ENCODE measurements around the gene PDS5B. TPM values are rescaled to one million over a fixed set of nuclear protein-coding genes. Genes with fewer than 3 reads are reported as not detected.

PDS5B gene
- total RNA-seq, 1 donor from 2014 or later: 59.2 TPM

DNA sequence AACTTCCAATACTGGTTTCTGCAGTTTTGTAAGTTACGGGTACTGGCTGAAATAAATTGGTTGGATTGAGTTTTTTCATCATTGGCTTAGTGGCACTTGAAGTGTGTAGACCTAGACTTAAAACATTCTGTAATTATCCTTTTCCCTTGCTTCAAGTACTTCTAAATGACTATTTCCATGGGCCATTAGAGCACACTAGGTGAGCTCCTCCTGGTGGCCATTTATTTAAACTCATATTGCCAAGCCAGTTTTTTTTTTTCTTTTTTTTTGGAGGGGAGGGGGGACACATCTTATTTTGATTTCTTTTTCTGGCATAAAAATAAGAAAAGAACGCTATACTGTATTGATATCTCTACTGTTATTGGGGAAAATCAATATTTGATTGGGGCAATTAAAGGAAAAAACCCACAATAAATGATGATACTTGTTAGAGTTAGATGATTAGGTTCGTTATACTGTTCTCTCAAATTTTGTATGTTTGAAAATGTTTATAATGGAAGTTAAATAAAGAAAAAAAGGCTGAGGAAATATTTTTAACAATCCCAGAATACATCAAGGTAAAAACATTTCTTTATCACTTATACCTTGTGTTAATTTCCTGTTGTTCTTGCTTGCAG lies 82.9 kb downstream of the PDS5B start:
- no peak for DNase-seq
- H3K27ac Mint-ChIP-seq (ENCODE audit: unreplicated experiment): no peak overlapping the region
- peaks cover 3% of the 10 kb centered on the region for H3K9me3 Mint-ChIP-seq (ENCODE audit: unreplicated experiment)

GRCh38 chr13:32674503-32674902 lies 88.3 kb downstream of the PDS5B start:
- no peak for DNase-seq
- H3K27me3 Mint-ChIP-seq (ENCODE audit: unreplicated experiment): no peaks in the 10 kb centered on the region
- H3K4me3 Mint-ChIP-seq (ENCODE audit: unreplicated experiment): no peak overlapping the region
- H3K9me3 Mint-ChIP-seq (ENCODE audit: unreplicated experiment): no peaks in the 10 kb centered on the region
- TF ChIP-seq, protein P1, sequence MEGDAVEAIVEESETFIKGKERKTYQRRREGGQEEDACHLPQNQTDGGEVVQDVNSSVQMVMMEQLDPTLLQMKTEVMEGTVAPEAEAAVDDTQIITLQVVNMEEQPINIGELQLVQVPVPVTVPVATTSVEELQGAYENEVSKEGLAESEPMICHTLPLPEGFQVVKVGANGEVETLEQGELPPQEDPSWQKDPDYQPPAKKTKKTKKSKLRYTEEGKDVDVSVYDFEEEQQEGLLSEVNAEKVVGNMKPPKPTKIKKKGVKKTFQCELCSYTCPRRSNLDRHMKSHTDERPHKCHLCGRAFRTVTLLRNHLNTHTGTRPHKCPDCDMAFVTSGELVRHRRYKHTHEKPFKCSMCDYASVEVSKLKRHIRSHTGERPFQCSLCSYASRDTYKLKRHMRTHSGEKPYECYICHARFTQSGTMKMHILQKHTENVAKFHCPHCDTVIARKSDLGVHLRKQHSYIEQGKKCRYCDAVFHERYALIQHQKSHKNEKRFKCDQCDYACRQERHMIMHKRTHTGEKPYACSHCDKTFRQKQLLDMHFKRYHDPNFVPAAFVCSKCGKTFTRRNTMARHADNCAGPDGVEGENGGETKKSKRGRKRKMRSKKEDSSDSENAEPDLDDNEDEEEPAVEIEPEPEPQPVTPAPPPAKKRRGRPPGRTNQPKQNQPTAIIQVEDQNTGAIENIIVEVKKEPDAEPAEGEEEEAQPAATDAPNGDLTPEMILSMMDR (IDR thresholded peaks at IDR 0.05; ENCODE audit: partially characterized antibody, unreplicated experiment): no peak
- H3K27ac Mint-ChIP-seq (ENCODE audit: unreplicated experiment): no peak overlapping the region
- no peaks in the 10 kb centered on the region for H3K4me1 Mint-ChIP-seq (ENCODE audit: low read depth, unreplicated experiment)
- peaks cover 5% of the 10 kb centered on the region for H3K36me3 Mint-ChIP-seq (ENCODE audit: unreplicated experiment)

More for the DNA sequence above, 82.9 kb downstream of the PDS5B start:
- H3K36me3 Mint-ChIP-seq (ENCODE audit: unreplicated experiment): no peaks in the 10 kb centered on the region
- H3K4me1 Mint-ChIP-seq (ENCODE audit: low read depth, unreplicated experiment): no peaks in the 10 kb centered on the region
- H3K4me3 Mint-ChIP-seq (ENCODE audit: unreplicated experiment): no peak overlapping the region
- TF ChIP-seq, protein P1 (IDR thresholded peaks at IDR 0.05; ENCODE audit: partially characterized antibody, unreplicated experiment): peak; percentile 84
- no peaks in the 10 kb centered on the region for H3K27me3 Mint-ChIP-seq (ENCODE audit: unreplicated experiment)

- Mint-ChIP-seq H3K27me3 (ENCODE audit: unreplicated experiment) (no peaks in the 10 kb centered on the region), H3K4me3 (ENCODE audit: unreplicated experiment) (no peak overlapping the region), H3K4me1 (ENCODE audit: low read depth, unreplicated experiment) (no peaks in the 10 kb centered on the region), H3K9me3 (ENCODE audit: unreplicated experiment) (no peaks in the 10 kb centered on the region), H3K27ac (ENCODE audit: unreplicated experiment) (no peak overlapping the region), H3K36me3 (ENCODE audit: unreplicated experiment) (peaks cover 10% of the 10 kb centered on the region)
- TF ChIP-seq, protein P1 (IDR thresholded peaks at IDR 0.05; ENCODE audit: partially characterized antibody, unreplicated experiment): no peak
- no peak for DNase-seq
These were observed 90.0 kb downstream of the PDS5B start for GRCh38 chr13:32676242-32676641.

GRCh38 chr13:32682130-32682529 lies 95.9 kb downstream of the PDS5B start:
- no peak overlapping the region for H3K4me3 Mint-ChIP-seq (ENCODE audit: unreplicated experiment)
- no peaks in the 10 kb centered on the region for H3K4me1 Mint-ChIP-seq (ENCODE audit: low read depth, unreplicated experiment)
- no peak for DNase-seq
- H3K27me3 Mint-ChIP-seq (ENCODE audit: unreplicated experiment): no peaks in the 10 kb centered on the region
- H3K9me3 Mint-ChIP-seq (ENCODE audit: unreplicated experiment): no peaks in the 10 kb centered on the region
- H3K36me3 Mint-ChIP-seq (ENCODE audit: unreplicated experiment): peaks cover 4% of the 10 kb centered on the region
- H3K27ac Mint-ChIP-seq (ENCODE audit: unreplicated experiment): no peak overlapping the region
- TF ChIP-seq, protein P1 (IDR thresholded peaks at IDR 0.05; ENCODE audit: partially characterized antibody, unreplicated experiment): no peak

GRCh38 chr13:32682740-32683139 lies 96.5 kb downstream of the PDS5B start:
- no peak for DNase-seq
- Mint-ChIP-seq H3K4me1 (ENCODE audit: low read depth, unreplicated experiment) (no peaks in the 10 kb centered on the region), H3K27ac (ENCODE audit: unreplicated experiment) (no peak overlapping the region), H3K27me3 (ENCODE audit: unreplicated experiment) (no peaks in the 10 kb centered on the region), H3K4me3 (ENCODE audit: unreplicated experiment) (no peak overlapping the region), H3K9me3 (ENCODE audit: unreplicated experiment) (no peaks in the 10 kb centered on the region), H3K36me3 (ENCODE audit: unreplicated experiment) (peaks cover 4% of the 10 kb centered on the region)
- TF ChIP-seq, protein P1 (IDR thresholded peaks at IDR 0.05; ENCODE audit: partially characterized antibody, unreplicated experiment): no peak

Measured in glutamatergic neuron (in vitro differentiated cells).